Retina (tissue), 1 donor: ENCODE results near the gene TAX1BP3.

ENCODE experiments used
- DNase-seq: peaks from one replicate; pipeline ENCODE4 v3.0.0-alpha.2; 2016

TAX1BP3 gene

DNA sequence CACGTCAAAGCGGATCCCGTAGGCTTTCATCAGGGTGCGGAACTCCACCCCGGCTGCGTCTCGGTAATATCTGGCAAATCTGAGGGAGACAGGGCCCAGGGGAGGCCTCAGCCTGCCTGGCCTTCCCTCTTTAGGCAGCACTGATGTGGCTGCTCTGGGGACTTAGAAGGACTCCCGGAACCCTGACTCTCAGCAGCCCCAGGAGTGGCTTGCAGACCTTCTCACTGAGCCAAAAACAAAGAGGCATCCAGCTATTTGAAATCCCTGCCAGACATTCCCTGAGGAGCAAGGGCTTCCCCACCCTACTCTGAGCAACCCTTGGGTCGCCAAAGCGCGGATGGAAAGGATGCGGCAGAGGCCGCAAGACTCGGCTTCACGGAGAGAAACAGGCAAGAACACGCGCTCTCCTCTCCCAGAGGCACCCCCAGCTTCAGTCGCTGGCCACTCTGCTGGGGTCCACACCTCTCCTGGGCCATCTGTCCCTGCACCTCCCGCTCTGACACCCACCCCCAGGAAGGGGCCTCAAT is 19.7 kb upstream of the TAX1BP3 start:
- DNase-seq: peak; percentile 54

DNA sequence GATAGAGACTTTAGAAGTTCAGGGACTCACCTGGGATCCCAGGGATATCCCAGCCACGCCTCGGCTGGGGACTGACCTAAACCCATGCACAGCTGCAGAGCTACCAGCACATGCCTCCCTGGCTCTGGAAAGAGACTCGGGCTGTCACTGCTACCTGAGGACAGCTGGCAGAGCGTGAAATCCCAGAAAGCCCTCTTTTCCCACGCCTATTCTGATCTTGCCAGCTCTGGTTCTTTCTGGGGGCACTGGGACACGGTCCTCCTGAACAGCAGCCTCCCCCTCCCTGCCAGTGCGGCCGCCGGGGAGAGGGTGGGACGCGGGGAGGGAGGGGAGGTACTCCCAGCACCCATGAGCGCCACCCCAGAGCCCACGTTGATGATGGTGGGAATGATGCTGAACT is 16.8 kb upstream of the TAX1BP3 start:
- no peak for DNase-seq

DNA sequence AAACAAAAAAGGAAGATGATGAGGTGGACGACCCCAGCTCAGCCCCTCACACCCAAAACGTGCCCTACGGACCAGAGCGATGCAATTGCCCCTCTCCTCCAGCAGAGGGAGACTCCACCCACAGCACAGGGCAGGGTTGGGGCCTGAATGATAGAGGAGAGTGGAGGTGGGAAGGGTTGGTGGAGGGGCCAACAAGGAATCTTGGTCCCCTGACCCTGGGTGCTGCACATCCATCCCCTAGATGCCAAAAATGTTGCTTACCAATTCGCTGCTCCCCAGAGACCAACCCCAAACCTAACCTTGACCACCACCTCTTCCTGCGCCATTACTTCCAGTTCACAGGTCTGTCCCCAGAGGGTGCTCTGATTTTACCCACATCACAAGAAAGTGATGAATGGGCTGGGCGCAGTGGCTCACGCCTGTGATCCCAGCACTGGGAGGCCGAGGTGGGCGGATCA is 14.7 kb upstream of the TAX1BP3 start:
- peak; percentile 44 for DNase-seq

DNA sequence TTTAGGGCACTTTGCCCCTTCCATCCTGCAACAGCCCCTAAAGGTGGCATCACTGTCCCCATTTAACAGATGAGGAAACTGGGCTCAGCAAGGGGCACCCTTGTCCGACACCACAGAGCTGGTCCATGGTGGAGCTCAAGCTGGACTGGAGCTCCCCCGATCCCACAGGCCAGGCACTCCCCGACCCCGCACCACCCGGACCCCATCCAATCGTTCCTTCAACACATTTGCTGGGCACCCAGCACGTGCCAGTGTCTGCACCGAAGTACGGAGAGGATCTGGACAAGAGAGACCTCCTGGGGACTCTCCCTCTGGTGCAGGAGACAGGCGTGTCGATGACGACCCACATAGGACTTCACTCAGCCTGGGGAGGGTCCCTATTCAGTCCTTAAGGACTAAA is 13.7 kb upstream of the TAX1BP3 start:
- DNase-seq: no peak

DNA sequence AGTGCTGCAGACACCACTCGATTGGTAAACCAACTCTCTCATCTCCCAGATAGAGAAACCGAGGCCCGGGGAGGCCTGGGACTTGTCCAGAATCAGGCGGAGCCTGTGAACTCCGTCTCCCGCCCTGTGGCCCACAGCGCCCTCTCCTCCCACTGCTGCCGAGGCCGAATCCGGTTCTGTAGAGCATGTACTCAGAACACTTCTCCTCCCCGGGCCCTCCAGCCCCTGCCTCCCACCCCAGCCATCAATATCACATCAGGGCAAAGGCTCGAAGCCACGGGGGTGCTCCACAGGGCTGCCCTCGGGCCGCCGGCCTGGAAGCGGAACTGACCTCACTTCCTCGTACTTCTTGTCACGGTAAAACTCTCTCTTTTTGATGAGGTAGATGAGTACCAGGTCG is 13.2 kb upstream of the TAX1BP3 start:
- no peak for DNase-seq

DNA sequence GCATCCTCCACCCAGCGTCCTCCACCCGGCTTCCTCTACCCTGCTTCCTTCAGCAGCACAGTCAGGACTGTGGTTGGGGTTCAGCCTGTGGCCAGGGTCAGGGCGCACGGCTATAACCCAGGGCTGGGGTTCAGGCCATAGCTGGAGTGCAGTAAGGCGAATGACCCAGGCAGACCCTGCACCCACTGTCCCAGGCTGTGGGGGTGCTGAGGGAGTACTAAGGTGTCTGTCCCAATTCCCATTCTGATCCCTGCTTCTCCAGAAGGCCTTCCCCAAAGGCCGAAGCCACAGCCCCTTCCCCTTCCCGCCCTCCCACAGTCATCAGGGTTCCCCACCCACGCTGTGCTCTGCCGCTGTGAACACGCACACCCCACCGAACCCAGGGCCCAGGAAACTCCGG is 12.7 kb upstream of the TAX1BP3 start:
- DNase-seq: no peak

DNA sequence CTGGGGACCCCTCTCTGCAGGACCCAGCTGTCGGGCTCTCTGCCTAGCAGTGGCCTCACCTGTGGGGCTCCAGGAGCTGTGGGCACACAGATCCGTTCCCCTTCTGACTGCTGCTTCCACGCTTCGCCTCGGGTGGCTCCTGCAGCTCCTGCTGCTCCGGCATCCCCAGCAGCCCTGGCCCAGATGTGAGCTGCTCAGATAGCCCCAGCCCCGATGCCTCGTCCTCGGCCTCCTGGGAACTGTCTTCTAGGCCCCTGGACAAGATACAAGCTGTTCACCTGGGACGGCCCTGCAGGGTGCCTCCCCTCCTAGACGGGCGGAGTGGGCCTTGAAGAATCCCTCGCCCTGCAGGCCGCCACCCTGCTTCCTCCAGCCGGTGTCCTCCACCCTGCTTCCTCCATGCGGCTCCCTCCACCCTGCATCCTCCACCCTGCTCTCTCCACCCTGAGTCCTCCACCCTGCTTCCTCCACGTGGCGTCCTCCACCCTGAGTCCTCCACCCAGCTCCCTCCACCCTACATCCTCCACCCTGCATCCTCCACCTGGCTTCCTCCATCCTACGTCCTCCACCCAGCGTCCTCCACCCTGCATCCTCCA is 11.3 kb upstream of the TAX1BP3 start:
- no peak for DNase-seq

DNA sequence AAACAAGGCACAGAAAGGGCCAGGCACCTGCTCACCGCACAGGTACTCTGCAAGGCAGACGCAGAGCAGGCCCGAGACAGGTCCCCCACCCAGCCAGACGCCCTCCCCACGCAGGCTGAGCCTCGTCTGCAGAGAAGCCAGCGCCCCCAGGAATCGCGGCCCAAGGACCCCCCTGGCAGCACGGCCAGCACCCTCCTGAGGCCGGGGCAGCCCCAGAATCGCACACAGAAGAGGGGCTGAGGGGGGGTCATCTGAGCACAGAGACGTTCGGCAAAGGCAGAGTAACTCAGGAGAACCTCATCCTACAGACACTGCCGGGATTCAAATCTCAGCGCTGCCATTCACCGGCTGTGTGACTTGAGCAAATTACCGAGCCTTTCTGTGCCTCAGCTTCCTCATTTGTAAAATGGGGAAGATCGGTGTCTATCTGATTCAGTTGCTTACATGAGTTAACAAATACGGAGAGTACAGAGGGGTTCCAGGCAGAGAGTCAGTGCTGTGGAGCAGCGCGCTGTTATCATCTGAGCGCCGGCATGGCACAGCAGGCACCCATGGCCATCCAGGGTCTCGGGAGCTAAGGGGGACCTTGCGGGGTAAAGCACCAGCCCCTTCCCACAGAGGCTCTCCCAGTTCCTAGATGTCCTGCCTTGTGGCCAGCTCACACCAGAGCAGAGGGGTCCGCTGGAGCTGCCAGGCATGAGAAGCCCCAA is 10.6 kb upstream of the TAX1BP3 start:
- no peak for DNase-seq

DNA sequence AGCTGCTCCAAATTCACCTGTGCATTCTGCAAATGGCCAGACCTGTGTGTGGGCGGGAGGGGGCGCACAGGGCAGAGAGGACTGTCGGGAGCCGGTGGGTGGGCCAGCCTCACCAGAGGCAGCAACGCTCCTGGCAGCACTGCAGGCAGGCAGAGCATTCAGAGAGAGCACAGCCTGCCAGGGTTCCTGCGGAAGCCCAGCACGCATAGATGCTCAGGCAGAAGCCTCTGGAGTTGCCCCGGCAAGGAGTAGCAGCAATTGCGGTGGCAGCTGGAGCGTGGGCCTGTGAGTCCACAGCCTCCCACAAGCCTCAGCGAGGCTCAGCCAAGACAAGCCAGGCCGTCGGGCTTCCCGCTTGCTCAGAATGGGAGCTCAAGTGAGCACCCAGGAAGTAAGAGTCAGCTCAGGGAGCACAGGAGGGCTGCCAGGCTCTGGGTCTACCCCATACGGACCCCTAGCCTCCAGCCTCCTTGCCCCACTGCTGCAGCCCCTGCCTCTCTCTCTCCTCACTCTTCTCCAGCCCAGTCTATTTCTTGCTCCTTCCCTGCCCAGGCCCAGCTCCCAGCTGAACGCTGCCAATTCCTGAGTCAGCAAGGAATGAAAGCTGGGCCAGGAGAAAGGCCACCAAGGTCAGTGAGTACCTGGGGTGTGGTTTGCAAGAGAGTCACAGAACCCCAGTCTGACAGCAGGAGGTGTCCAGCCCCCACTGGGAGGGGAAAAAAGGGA is 9.9 kb upstream of the TAX1BP3 start:
- DNase-seq: no peak

DNA sequence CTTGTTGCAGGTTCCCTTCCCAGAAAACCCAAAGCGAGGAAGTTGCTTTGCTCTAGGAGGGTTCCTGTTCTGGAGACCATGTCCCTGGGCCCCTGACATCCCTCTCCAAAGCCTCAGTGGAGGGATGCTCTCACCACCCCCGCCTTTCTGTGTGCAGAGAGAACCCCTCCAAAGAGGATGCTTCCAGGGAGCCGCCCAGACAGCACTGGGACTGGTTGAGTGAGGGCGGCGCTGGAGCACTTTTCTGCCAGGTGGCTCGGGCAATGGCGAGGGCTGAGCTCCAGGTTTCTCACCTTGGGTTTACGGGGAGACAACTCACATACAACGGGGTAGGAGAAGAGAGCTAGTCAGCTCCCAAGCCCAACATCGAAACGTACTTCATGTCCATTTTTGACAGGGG is 7.5 kb upstream of the TAX1BP3 start:
- no peak for DNase-seq

DNA sequence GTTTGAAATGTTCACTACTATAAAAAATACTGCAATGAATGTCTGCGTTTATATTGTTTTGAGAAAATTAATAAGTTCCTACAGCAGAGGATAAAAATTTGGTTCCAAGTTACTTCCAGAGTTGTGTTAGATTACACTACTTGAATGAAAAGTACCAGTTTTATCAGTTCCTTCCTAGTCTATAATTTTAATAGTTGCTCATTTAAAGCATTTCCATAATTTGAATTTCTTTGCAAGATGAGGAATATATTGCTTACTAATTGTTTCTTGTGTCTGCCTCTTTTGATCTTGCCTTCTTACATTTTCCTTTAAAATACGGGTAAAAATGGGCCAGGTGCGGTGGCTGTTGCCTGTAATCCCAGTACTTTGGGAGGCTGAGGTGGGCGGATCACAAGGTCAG is 4.2 kb upstream of the TAX1BP3 start:
- no peak for DNase-seq

DNA sequence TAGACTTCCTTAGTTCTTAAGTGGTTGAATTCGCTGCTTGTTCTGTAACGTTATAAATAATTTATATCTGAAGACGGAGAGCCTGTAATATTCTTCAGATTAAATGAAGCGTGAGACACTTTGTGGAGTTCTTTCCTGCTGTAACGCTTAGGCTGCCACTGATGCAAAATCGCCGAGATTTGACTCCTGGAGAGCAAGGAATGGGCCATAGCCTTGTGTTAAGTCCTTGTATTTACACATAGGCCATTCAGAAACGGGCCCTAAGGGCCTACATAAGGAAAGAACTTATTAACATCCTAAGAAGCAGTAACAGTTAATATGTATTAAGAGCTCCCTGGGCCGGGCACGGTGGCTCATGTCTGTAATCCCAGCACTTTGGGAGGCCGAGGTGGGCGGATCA is 1.2 kb upstream of the TAX1BP3 start:
- no peak for DNase-seq

DNA sequence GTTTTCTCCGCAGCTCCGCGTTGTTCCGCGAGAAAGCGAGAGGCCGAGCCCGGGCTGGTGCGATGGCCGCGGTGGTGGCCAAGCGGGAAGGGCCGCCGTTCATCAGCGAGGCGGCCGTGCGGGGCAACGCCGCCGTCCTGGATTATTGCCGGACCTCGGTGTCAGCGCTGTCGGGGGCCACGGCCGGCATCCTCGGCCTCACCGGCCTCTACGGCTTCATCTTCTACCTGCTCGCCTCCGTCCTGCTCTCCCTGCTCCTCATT is 638 bp upstream of the TAX1BP3 start:
- DNase-seq: no peak

DNA sequence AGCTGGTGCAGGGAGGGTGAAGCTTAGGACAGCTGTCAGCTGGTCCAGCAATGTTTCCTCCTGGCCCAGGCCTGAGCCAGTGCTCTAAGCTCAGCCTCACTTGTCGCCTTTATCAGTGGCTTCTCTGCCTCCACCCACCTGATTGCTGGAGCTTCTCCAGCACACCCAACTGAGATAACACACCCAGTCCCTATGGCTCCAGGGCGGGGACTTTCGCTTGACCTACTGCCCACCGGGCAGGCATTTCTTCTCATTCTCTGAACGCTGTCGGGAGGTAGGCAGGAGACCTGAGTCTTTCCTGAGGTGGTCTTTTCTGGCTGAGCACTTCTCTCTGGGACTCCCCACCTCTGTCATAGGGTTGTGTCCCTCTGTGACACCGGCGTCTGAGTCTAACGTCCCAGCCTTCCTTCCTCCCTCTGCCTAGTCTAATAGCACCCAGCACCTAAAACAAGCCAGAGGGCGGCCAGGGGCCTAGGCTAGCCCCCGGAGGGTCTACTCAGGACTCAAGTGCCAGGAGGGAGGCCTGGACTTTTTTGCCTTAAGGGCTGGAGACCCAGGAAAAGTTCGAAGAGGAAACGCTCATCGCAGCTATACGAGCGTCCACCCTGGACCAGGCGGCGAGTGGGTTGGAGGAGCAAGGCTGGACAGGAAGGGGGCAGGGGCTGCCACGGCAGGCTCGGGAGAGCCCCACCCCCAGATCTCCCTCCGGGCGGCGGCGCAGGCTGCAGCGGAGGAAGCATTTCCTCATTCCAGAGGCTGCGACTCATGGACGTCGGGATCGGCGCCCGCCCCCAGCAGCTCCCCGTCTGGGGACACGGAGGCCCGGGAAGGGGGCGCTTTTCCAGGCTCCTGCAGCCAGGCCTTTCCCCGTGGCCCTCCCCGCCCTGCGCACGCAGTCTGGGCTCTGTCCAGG is 756 bp downstream of the TAX1BP3 start:
- no peak for DNase-seq

DNA sequence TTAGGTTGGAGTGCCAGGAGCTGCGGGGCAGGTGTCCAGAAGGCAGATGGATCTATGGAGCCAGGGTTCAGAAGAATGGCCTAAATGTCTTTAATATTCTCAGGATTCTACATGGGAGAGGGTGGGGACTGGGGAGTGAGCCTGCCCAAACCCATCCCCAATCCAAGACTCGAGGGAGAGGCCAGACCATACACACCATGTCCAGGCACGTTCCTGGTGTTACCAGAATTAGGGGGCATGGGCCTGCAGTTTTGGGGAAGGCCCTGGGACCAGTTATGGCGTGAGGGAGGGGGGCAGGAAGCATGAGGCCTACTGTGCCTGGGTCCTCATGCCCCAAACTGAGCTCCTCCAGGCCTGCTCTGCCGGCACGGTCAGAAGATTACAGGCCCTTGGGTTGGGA is 1.9 kb downstream of the TAX1BP3 start:
- no peak for DNase-seq

DNA sequence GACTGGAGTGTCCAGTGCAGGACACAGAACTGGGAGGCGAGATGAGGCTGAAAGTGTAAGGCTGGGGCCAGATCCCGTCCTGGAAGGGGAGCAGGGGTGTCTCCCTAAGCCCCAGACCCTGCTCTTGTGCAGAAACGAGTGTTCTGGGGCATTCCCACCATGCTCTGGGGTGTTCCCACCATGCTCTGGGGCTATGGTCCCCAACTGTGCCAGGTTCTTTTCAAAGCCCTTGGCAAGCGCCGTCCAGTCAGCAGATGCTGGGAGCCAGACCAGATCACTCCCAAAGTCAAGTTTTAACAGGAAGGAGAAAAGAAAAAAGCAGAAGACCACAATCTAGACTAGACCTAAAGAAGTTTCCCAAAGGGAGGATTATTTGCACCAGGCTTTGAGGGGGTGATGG is 2.5 kb downstream of the TAX1BP3 start:
- DNase-seq: no peak

DNA sequence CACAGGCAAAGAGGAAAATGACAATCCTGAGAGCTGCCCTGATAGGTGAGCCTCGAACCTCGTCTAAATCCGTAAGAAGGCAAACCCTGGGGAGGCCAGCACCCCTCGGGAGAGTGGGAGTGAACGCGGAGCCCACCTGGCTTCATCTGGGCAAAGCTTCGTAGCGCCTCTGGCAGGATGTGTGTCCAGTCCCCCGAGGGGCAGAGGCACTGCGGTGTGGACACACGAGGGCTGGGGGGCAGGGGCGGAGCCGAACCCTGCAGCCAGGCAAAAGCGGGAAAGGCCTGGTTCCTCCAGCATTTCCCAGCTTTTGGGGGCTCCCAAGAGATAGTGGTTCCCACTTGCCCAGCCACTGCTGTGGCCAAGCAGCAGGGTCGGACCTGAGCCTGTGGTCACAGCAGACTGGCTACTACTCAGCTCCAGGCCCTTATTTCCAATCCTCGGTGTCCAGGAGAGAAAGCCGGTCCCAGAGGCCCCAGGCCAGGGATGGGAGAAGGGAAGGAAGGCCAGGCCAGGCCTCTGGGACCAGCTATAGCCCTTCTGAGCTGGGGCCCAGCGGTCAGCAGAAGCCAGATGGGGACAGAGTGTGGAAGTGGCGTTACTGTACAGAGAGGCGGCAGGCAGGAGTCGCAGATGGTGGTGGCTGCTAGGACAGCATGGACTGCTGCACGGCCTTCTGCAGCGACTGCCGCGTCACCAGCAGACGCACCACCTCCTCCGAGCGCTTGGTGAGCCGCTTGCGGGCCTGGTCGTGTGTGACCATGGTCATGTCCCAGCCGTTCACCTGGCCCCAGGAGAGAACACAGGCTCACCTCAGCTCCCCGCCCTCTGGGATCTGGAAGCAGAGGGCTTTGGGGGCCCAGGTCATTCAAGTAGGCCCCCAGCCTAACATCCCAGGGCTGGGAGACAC is 5.0 kb downstream of the TAX1BP3 start:
- no peak for DNase-seq

DNA sequence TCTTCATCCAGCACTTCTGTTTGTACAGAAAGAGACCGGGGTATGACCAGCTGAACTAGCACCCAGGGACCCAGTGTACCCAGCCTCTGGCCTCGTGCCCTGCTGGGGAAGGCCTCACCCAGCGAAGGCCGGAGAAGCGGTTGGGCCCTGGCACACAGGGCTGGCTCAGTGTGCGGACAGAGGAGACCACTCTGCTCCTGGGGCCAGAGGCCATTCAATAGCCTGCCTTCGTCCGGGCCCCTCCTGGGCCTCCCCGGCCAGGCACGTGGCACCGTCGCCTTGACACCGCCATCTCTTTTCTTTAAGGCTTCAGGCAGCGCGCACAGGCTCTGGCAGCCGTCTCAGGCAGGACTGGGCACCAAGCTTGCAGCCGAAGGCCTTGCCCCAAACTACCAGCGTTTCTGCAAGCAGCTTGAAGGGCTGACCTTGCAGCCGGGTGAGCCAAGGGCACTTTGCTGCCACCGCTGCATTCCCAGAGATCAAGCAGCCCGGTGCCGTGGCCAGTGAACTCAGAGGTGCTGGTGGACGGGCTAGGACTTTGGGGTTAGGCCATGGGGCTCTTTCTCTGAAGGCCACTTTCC is 8.0 kb downstream of the TAX1BP3 start:
- DNase-seq: no peak

DNA sequence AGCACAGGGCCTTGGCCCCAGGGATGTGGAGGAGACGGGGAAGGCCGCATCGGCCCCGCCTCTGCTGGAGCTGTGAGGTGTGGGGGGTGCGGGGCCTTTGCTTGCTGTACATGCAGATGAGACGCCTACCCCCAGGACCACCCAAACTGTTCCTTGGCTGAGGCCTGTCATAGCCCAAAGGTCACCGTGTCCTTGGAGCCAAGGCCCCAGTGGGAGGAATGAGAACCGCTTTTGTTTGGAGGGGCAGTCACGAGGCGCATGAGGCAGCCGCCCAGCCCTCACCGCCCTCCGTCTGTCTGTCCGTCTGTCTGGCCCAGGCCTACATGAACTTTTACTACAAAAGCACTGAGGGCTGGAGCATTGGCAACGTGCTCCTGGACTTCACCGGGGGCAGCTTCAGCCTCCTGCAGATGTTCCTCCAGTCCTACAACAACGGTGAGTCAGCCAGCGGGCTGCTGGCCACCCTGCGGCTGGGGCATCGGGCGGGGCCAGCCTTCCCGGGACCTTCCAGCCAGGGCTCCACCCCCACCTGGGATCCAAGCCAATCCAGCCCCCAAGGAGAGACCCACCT is 8.8 kb downstream of the TAX1BP3 start:
- DNase-seq: no peak

DNA sequence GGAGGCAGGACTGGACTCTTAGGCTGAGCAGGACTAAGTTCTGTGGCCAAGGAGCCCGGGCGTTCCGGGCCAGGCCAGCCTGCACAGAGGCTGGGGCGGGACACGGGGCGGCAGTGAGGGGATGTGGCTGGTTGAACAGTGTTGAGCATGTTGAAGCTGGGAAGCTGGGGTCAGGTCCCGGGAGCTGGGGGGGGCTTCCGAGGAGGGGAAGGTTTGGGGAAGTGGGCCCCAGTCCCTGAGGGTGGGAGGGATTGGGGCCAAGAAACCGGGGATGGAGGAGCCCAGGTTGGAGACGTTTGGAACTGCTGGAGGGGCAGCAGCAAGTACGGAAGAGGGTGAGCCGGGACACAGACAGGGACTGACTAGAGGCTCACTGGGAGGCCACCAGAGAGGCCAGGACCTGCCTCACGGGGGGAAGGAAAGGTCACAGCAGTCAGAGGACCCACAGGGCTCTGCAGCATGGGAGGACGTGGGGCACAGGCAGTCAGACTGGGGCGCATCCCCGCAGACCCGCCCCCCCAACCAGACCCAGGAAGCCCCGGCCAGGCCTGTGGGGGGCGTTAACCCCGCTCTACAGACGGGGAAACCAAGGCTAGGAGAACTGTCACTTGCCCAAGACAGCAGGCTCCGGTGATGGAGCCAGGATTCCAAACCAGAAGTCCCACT is 9.5 kb downstream of the TAX1BP3 start:
- DNase-seq: no peak
